Liver (tissue), 10 donors: ENCODE measurements around the gene MSX2. TPM values are rescaled to one million over a fixed set of nuclear protein-coding genes. Genes with fewer than 3 reads are reported as not detected.

Source experiments
- DNase-seq: peaks from one replicate; pipeline ENCODE4 v3.0.0-alpha.2; 2017; ENCODE audit warnings: low spot score
- H3K27ac ChIP-seq, 2 donors: one replicate each; pipeline ENCODE4 v1.7.0; 2013; ENCODE audit warnings: inconsistent platforms in 2 of 2, low read length in 2 of 2, control low read depth in 1 of 2, low read depth in 1 of 2, mild to moderate bottlenecking in 1 of 2
- H3K27me3 ChIP-seq, 4 donors: one replicate each; pipeline versions ENCODE4 v1.6.1 to v1.7.0; 2013; ENCODE audit warnings: low read length in 3 of 4, inconsistent platforms in 1 of 4, mild to moderate bottlenecking in 1 of 4, moderate library complexity in 1 of 4; ENCODE audit not compliant: control insufficient read depth in 4 of 4, insufficient read depth in 4 of 4
- H3K36me3 ChIP-seq, 4 donors: one replicate each; pipeline versions ENCODE4 v1.6.1 to v1.7.0; 2013; ENCODE audit warnings: low read length in 3 of 4, mild to moderate bottlenecking in 3 of 4, low read depth in 1 of 4, moderate library complexity in 1 of 4; ENCODE audit not compliant: control insufficient read depth in 4 of 4, insufficient read depth in 3 of 4
- H3K4me1 ChIP-seq, 4 donors: one replicate each; pipeline versions ENCODE4 v1.6.1 to v1.7.0; 2013; ENCODE audit warnings: low read length in 3 of 4, mild to moderate bottlenecking in 3 of 4, moderate library complexity in 1 of 4; ENCODE audit not compliant: control insufficient read depth in 4 of 4, insufficient read depth in 4 of 4
- H3K4me3 ChIP-seq, 3 donors: one replicate each; pipeline versions ENCODE4 v1.6.1 to v1.7.0; 2013; ENCODE audit warnings: low read length in 3 of 3, control low read depth in 1 of 3, low read depth in 1 of 3, mild to moderate bottlenecking in 1 of 3
- H3K9ac ChIP-seq, 2 donors: one replicate each; pipeline ENCODE4 v1.7.0; 2013; ENCODE audit warnings: low read length in 2 of 2, mild to moderate bottlenecking in 2 of 2, moderate library complexity in 2 of 2, control low read depth in 1 of 2, low read depth in 1 of 2
- H3K9me3 ChIP-seq, 4 donors: one replicate each; pipeline versions ENCODE4 v1.6.1 to v1.7.0; 2013; ENCODE audit warnings: low read length in 3 of 4; ENCODE audit not compliant: control insufficient read depth in 4 of 4
- EGR1 ChIP-seq, 2 donors: IDR thresholded peaks; 2 replicates each; pipeline ENCODE4 v1.6.1; 2016 to 2018; ENCODE audit warnings: antibody characterized with exemption in 2 of 2, low read depth in 2 of 2
- FOXA1 ChIP-seq: IDR thresholded peaks from 2 replicates; pipeline ENCODE4 v1.6.1; 2016; ENCODE audit warnings: antibody characterized with exemption
- FOXA2 ChIP-seq: IDR thresholded peaks from 2 replicates; pipeline ENCODE4 v1.6.1; 2016; ENCODE audit warnings: antibody characterized with exemption
- HNF4A ChIP-seq, 2 donors: conservative IDR thresholded peaks; 2 replicates each; pipeline ENCODE4 v1.6.1; 2016; ENCODE audit warnings: antibody characterized with exemption in 2 of 2, mild to moderate bottlenecking in 2 of 2
- HNF4G ChIP-seq: IDR thresholded peaks from 2 replicates; pipeline ENCODE4 v1.6.1; 2016; ENCODE audit warnings: antibody characterized with exemption
- JUND ChIP-seq, 2 donors: IDR thresholded peaks; 2 replicates each; pipeline ENCODE4 v1.6.1; 2016; ENCODE audit warnings: antibody characterized with exemption in 2 of 2
- NR2F2 ChIP-seq: IDR thresholded peaks from 2 replicates; pipeline ENCODE4 v1.6.1; 2016; ENCODE audit warnings: antibody characterized with exemption
- RAD21 ChIP-seq, 2 donors: IDR thresholded peaks; 2 replicates each; pipeline ENCODE4 v1.6.1; 2016; ENCODE audit warnings: antibody characterized with exemption in 2 of 2, mild to moderate bottlenecking in 2 of 2
- RXRA ChIP-seq, 2 donors: IDR thresholded peaks; 2 replicates each; pipeline ENCODE4 v1.6.1; 2017 to 2018; ENCODE audit warnings: antibody characterized with exemption in 2 of 2, mild to moderate bottlenecking in 1 of 2
- SP1 ChIP-seq: IDR thresholded peaks from 2 replicates; pipeline ENCODE4 v1.6.1; 2018; ENCODE audit warnings: antibody characterized with exemption, mild to moderate bottlenecking
- TAF1 ChIP-seq: conservative IDR thresholded peaks from 2 replicates; pipeline ENCODE4 v1.6.1; 2016; ENCODE audit warnings: antibody characterized with exemption, mild to moderate bottlenecking
- YY1 ChIP-seq: IDR thresholded peaks from 2 replicates; pipeline ENCODE4 v1.6.1; 2016; ENCODE audit warnings: antibody characterized with exemption, mild to moderate bottlenecking
- WGBS: extraction: QIAGEN DNeasy Blood & Tissue Kit; methylation state at CpG from one replicate; pipeline ENCODE4 v1.1.7; 2013; 5-methylcytosine and 5-hydroxymethylcytosine counted together
- polyA plus RNA-seq, 2 donors: library from polyadenylated mRNA; stranded (reverse) in 1 of 2; unstranded in 1 of 2; fragments of 200-250 nt in 1 of 2; fragments of >200 nt in 1 of 2; fragmentation: Nextera tagmentation in 1 of 2; extraction: Ambion mirVana in 1 of 2; gene quantifications; one replicate each; pipeline versions ENCODE4 v1.2.1 to v1.2.3, GENCODE V29; 2013 to 2015
- small RNA-seq: library from RNA; depleted of rRNA; stranded (forward); fragments of <200 nt; gene quantifications from one replicate; pipeline ENCODE3, GENCODE V24; 2014
- total RNA-seq, 2 donors: library from RNA; depleted of rRNA; stranded (reverse); fragments of >200 nt; gene quantifications; one replicate each; pipeline ENCODE4 v1.2.3, GENCODE V29; 2014
- TF ChIP-seq, protein P1 (sequence below): IDR thresholded peaks from 2 replicates; pipeline ENCODE4 v1.6.1; 2016; ENCODE audit warnings: antibody characterized with exemption
- TF ChIP-seq, protein P2 (sequence below): fragments of 150-350 bp; IDR thresholded peaks from 2 replicates; pipeline ENCODE4 v1.5.1; 2017; ENCODE audit warnings: improper control_type of control experiment, low read depth, low read length; ENCODE audit not compliant: missing input control
- TF ChIP-seq, protein P3 (sequence below): IDR thresholded peaks from 2 replicates; pipeline ENCODE4 v1.6.1; 2016; ENCODE audit warnings: antibody characterized with exemption
- donor health status: healthy.
- donor health status: healthy.
- donor health status: healthy.
- donor health status: healthy.
- donor health status: healthy.

Gene MSX2
- total and polyA plus RNA-seq, 4 donors: 0.08 to 0.09 TPM; not detected in 2

DNA sequence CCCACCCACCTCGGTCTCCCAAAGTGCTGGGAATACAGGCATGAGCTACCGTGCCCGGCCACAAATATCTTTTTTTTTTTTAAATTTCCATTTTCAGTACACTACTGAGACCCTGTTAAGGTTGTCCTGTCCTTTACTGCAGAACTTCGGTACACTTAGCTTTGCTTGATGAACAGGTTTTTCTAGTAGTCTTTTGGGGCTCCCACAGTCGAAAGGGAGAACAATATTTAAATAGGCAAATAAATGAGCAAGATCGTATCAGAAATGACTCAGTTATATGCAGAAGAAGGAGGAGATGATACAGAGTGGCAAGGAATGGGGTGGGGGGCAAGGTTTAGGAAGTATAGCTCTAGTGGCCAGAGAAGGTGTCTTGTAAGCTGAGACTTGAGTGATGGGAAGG, 52.7 kb downstream of the MSX2 start:
- 68% methylated on average over 6 of the region's 6 CpGs for WGBS
- no peaks in the 10 kb centered on the region for H3K4me1 ChIP-seq
- no peaks in the 10 kb centered on the region for H3K36me3 ChIP-seq
- TF ChIP-seq, protein P1, sequence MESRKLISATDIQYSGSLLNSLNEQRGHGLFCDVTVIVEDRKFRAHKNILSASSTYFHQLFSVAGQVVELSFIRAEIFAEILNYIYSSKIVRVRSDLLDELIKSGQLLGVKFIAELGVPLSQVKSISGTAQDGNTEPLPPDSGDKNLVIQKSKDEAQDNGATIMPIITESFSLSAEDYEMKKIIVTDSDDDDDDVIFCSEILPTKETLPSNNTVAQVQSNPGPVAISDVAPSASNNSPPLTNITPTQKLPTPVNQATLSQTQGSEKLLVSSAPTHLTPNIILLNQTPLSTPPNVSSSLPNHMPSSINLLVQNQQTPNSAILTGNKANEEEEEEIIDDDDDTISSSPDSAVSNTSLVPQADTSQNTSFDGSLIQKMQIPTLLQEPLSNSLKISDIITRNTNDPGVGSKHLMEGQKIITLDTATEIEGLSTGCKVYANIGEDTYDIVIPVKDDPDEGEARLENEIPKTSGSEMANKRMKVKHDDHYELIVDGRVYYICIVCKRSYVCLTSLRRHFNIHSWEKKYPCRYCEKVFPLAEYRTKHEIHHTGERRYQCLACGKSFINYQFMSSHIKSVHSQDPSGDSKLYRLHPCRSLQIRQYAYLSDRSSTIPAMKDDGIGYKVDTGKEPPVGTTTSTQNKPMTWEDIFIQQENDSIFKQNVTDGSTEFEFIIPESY: no peak
- TF ChIP-seq RXRA (IDR thresholded peaks at IDR 0.05): no peak
- TF ChIP-seq HNF4G: no peak
- no peak for TF ChIP-seq FOXA1
- no peak for TF ChIP-seq FOXA2
- TF ChIP-seq RAD21 (IDR thresholded peaks at IDR 0.05): no peak
- TF ChIP-seq, protein P2, sequence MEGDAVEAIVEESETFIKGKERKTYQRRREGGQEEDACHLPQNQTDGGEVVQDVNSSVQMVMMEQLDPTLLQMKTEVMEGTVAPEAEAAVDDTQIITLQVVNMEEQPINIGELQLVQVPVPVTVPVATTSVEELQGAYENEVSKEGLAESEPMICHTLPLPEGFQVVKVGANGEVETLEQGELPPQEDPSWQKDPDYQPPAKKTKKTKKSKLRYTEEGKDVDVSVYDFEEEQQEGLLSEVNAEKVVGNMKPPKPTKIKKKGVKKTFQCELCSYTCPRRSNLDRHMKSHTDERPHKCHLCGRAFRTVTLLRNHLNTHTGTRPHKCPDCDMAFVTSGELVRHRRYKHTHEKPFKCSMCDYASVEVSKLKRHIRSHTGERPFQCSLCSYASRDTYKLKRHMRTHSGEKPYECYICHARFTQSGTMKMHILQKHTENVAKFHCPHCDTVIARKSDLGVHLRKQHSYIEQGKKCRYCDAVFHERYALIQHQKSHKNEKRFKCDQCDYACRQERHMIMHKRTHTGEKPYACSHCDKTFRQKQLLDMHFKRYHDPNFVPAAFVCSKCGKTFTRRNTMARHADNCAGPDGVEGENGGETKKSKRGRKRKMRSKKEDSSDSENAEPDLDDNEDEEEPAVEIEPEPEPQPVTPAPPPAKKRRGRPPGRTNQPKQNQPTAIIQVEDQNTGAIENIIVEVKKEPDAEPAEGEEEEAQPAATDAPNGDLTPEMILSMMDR: no peak
- H3K4me3 ChIP-seq: no peak overlapping the region
- H3K9me3 ChIP-seq: peaks cover 0 to 4% (median 0%) of the 10 kb centered on the region in 4 donors
- no peak overlapping the region for H3K27ac ChIP-seq
- no peak overlapping the region for H3K9ac ChIP-seq
- no peak for DNase-seq
- H3K27me3 ChIP-seq: peaks cover 0 to 2% (median 0%) of the 10 kb centered on the region in 4 donors

DNA sequence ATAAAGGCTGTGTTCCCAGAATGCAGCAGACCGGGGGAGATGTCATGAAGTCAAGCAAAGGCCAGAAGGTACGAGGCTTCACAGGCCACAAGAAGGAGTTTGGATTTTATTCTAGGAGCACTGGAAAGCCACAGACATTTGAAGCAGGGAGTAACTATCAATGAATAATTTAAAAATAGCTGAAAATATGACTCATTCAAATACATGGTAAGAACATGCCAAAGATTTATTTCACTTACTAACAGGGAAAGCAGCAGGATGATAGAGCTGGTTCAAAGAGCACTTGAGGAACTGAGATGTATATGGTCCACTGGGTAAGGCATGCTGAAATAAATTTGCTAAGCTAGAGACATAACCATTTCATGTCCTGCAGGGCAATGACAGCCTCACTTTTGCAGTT, 53.2 kb downstream of the MSX2 start:
- H3K4me1 ChIP-seq: no peaks in the 10 kb centered on the region
- H3K4me3 ChIP-seq: no peak overlapping the region
- H3K27me3 ChIP-seq: peaks cover 0 to 2% (median 0%) of the 10 kb centered on the region in 4 donors
- 74% methylated on average over 2 of the region's 2 CpGs for WGBS
- H3K9me3 ChIP-seq: peaks cover 0 to 1% (median 0%) of the 10 kb centered on the region in 4 donors
- no peak overlapping the region for H3K9ac ChIP-seq
- H3K36me3 ChIP-seq: no peaks in the 10 kb centered on the region
- TF ChIP-seq NR2F2: no peak
- no peak for TF ChIP-seq YY1
- TF ChIP-seq EGR1 (IDR thresholded peaks at IDR 0.05; ENCODE audit: low read depth in 2 of 2): no peak
- no peak for TF ChIP-seq RAD21 (IDR thresholded peaks at IDR 0.05)
- no peak for TF ChIP-seq HNF4G
- TF ChIP-seq TAF1: no peak
- TF ChIP-seq, protein P3, sequence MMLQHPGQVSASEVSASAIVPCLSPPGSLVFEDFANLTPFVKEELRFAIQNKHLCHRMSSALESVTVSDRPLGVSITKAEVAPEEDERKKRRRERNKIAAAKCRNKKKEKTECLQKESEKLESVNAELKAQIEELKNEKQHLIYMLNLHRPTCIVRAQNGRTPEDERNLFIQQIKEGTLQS: no peak
- no peak for TF ChIP-seq JUND (IDR thresholded peaks at IDR 0.05)
- TF ChIP-seq SP1: no peak
- no peak for TF ChIP-seq HNF4A (conservative IDR thresholded peaks at IDR 0.05)
- no peak overlapping the region for H3K27ac ChIP-seq
- no peak for DNase-seq

Small RNAs within 50 kb of the gene (small RNA-seq; reads per million reads assigned to genes)
- not detected for gene MIR4634
